HUES6 (cell line): ENCODE results near the gene HEBP1.

Experiments
- H3K27ac ChIP-seq: 2 replicates; pipeline ENCODE4 v1.7.0; 2013; ENCODE audit warnings: low read depth, mild to moderate bottlenecking, low read length, inconsistent platforms
- H3K27me3 ChIP-seq: 2 replicates; pipeline ENCODE4 v1.6.1; 2013; ENCODE audit warnings: low read length; ENCODE audit not compliant: control insufficient read depth, insufficient read depth
- H3K36me3 ChIP-seq: 2 replicates; pipeline ENCODE4 v1.6.1; 2013; ENCODE audit warnings: low read length; ENCODE audit not compliant: control insufficient read depth, insufficient read depth
- H3K4me1 ChIP-seq: 2 replicates; pipeline ENCODE4 v1.6.1; 2013; ENCODE audit warnings: low read length; ENCODE audit not compliant: control insufficient read depth, insufficient read depth
- H3K4me3 ChIP-seq: 2 replicates; pipeline ENCODE4 v1.5.1; 2013; ENCODE audit warnings: low read depth, low read length
- H3K9ac ChIP-seq: one replicate; pipeline ENCODE4 v1.6.1; 2013; ENCODE audit warnings: mild to moderate bottlenecking, low read length
- H3K9me3 ChIP-seq: 2 replicates; pipeline ENCODE4 v1.6.1; 2013; ENCODE audit warnings: low read depth, low read length; ENCODE audit not compliant: control insufficient read depth, insufficient read depth

Gene HEBP1

GRCh38 chr12:12973019-12973418, 27.0 kb downstream of the HEBP1 start:
- Histone ChIP-seq H3K27me3 (no peaks in the 10 kb centered on the region), H3K9ac (no peak overlapping the region), H3K4me1 (no peaks in the 10 kb centered on the region), H3K36me3 (peaks cover 37% of the 10 kb centered on the region), H3K9me3 (peaks cover 14% of the 10 kb centered on the region), H3K4me3 (no peak overlapping the region), H3K27ac (no peak overlapping the region)

- no peaks in the 10 kb centered on the region for H3K36me3 ChIP-seq
- no peak overlapping the region for H3K9ac ChIP-seq
- H3K4me3 ChIP-seq = no peak overlapping the region
- H3K9me3 ChIP-seq = no peaks in the 10 kb centered on the region; the same call in 1 of the 2 replicates
- no peaks in the 10 kb centered on the region for H3K4me1 ChIP-seq
- H3K27me3 ChIP-seq = no peaks in the 10 kb centered on the region
- no peak overlapping the region for H3K27ac ChIP-seq
Measured at GRCh38 chr12:12965836-12966235, 34.2 kb downstream of the HEBP1 start.

- no peaks in the 10 kb centered on the region for H3K36me3 ChIP-seq
- no peak overlapping the region for H3K4me3 ChIP-seq
Measured at GRCh38 chr12:12964255-12964654, 35.8 kb downstream of the HEBP1 start.

GRCh38 chr12:12960639-12961209, 39.3 kb downstream of the HEBP1 start:
- no peaks in the 10 kb centered on the region for H3K4me1 ChIP-seq
- no peaks in the 10 kb centered on the region; the same call in 1 of the 2 replicates for H3K9me3 ChIP-seq
- no peaks in the 10 kb centered on the region for H3K27me3 ChIP-seq
- no peak overlapping the region for H3K27ac ChIP-seq
- H3K36me3 ChIP-seq = no peaks in the 10 kb centered on the region
- H3K9ac ChIP-seq = no peak overlapping the region
- no peak overlapping the region for H3K4me3 ChIP-seq

More at GRCh38 chr12:12964255-12964654, 35.8 kb downstream of the HEBP1 start:
- no peak overlapping the region for H3K9ac ChIP-seq
- no peaks in the 10 kb centered on the region for H3K27me3 ChIP-seq
- no peaks in the 10 kb centered on the region; the same call in 1 of the 2 replicates for H3K9me3 ChIP-seq
- H3K27ac ChIP-seq = no peak overlapping the region
- no peaks in the 10 kb centered on the region for H3K4me1 ChIP-seq

GRCh38 chr12:12958886-12959285, 41.2 kb downstream of the HEBP1 start:
- H3K27ac ChIP-seq = no peak overlapping the region
- no peaks in the 10 kb centered on the region for H3K9me3 ChIP-seq
- H3K4me3 ChIP-seq = no peak overlapping the region
- H3K27me3 ChIP-seq = no peaks in the 10 kb centered on the region
- H3K36me3 ChIP-seq = no peaks in the 10 kb centered on the region
- H3K4me1 ChIP-seq = no peaks in the 10 kb centered on the region
- no peak overlapping the region for H3K9ac ChIP-seq

DNA sequence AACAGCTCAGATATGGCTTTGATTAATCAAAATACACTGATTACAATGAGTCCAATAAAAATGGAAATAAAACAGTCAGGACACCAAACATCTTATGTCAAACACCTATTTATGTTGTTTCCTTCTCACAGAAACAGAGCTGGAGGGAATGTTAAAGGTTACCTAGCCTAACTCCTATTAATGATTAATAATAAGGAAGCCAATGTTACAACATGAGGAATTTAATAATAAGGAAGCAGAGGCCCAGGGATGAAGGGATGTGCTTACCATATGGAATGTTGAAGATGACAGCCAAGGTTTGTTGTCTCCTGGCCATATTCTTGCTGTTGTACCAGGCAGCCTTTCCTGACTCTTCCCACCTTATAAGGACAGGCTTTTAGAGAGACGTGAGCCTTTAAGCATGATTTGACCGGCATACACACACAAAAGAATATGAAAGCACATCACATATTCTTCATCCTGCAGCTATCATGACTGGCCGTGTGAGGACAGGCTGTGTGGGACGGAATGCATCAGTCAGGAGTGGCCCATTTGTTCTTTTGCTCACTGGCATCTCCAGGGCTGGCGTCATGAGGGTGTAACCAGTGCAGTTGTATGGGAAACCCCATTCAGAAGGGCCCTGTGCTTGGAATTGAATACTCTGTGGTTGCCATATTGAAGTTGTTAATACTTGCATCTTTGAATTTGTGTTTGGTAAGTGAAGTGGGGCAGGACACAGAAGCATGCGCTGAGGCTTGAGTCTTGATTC, 45.0 kb downstream of the HEBP1 start:
- Histone ChIP-seq H3K36me3 (no peaks in the 10 kb centered on the region), H3K27ac (no peak overlapping the region), H3K27me3 (no peaks in the 10 kb centered on the region), H3K4me3 (no peak overlapping the region), H3K9ac (no peak overlapping the region), H3K9me3 (no peaks in the 10 kb centered on the region), H3K4me1 (no peaks in the 10 kb centered on the region)

- Histone ChIP-seq H3K4me1 (no peaks in the 10 kb centered on the region), H3K9me3 (no peaks in the 10 kb centered on the region), H3K4me3 (no peak overlapping the region), H3K9ac (no peak overlapping the region), H3K36me3 (no peaks in the 10 kb centered on the region), H3K27me3 (no peaks in the 10 kb centered on the region), H3K27ac (no peak overlapping the region)
Measured at GRCh38 chr12:12954356-12954755, 45.7 kb downstream of the HEBP1 start.

- Histone ChIP-seq H3K27me3 (no peaks in the 10 kb centered on the region), H3K36me3 (no peaks in the 10 kb centered on the region), H3K4me3 (no peak within 1 kb of the TSS), H3K9ac (no peak within 1 kb of the TSS), H3K9me3 (no peaks in the 10 kb centered on the region), H3K27ac (no peak within 1 kb of the TSS), H3K4me1 (no peaks in the 10 kb centered on the region)
Measured at GRCh38 chr12:12952036-12952435, 48.0 kb downstream of the HEBP1 start, which contains the start of gene GPRC5D. GPRC5D (minus strand) TSS chr12:12952170; CDS start chr12:12950384, 1,786 bp downstream.

DNA sequence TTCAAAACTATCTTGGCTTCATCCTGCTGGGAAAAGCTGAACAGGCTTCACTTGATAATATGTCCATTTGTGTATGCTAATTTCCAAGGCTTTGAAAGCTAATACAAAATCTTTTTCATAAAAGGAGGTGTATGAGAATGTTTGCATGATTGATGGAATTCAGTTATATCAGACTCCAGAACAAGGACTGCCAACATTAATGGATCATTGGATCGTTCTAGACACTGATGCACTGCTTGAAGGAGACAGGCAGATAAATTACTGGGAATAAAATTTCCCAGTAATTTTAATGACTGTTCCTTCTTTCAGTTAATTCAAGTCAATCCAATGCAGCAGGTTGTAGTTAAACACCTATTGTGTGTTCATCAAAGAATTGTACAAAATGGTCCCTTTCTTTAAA, 48.6 kb downstream of the HEBP1 start:
- no peak overlapping the region for H3K27ac ChIP-seq
- no peak overlapping the region for H3K4me3 ChIP-seq
- no peaks in the 10 kb centered on the region for H3K36me3 ChIP-seq
- no peaks in the 10 kb centered on the region for H3K9me3 ChIP-seq
- no peak overlapping the region for H3K9ac ChIP-seq
- no peaks in the 10 kb centered on the region for H3K27me3 ChIP-seq
- H3K4me1 ChIP-seq = no peaks in the 10 kb centered on the region

DNA sequence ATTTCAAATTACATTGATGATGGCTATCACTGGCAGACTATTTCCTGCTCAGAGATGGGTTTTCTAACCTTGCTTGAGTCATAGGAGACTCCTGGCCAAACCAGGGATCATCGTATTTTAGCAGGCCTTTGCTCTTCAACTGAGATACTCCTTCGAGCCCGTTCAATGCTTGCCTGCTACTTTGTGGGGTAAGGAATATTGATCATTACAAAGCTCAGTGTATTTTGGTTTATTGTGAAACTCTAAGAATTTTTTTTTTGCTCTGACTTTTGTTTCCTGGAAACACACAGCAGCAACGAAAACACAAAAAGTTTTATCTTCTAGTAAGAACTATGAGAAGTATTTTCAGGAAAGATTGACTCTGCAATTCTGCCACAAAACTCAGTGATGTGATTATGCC, 52.2 kb downstream of the HEBP1 start:
- Histone ChIP-seq H3K9ac (no peak overlapping the region), H3K36me3 (no peaks in the 10 kb centered on the region), H3K27ac (no peak overlapping the region), H3K4me3 (no peak overlapping the region), H3K4me1 (no peaks in the 10 kb centered on the region), H3K9me3 (no peaks in the 10 kb centered on the region), H3K27me3 (no peaks in the 10 kb centered on the region)

- H3K4me1 ChIP-seq = no peaks in the 10 kb centered on the region
- no peak overlapping the region for H3K9ac ChIP-seq
- H3K4me3 ChIP-seq = no peak overlapping the region
- no peaks in the 10 kb centered on the region for H3K27me3 ChIP-seq
- H3K27ac ChIP-seq = no peak overlapping the region
- H3K36me3 ChIP-seq = no peaks in the 10 kb centered on the region
- no peaks in the 10 kb centered on the region for H3K9me3 ChIP-seq
Measured at GRCh38 chr12:12946686-12947355, 53.2 kb downstream of the HEBP1 start.
